Lung (tissue), 12 donors: ENCODE results near the gene KCNMA1. TPM values are rescaled to one million over a fixed set of nuclear protein-coding genes. Genes with fewer than 3 reads are reported as not detected.

Experiments
- ATAC-seq: fragments of 200-7000 bp; cut with Tn5 transposase; one replicate; pipeline ENCODE4 v1.9.1; 2020; ENCODE audit warnings: moderate number of reproducible peaks; ENCODE audit not compliant: insufficient read depth, low FRiP score
- DNase-seq, 3 donors: peaks; one replicate each; pipeline ENCODE4 v3.0.0-alpha.2; 2013 to 2017
- H3K27ac ChIP-seq, 2 donors: one replicate each; pipeline ENCODE4 v1.5.1; 2013; ENCODE audit warnings: mild to moderate bottlenecking in 2 of 2, moderate library complexity in 2 of 2, control low read depth in 1 of 2, inconsistent platforms in 1 of 2, low read depth in 1 of 2, low read length in 1 of 2
- H3K27me3 ChIP-seq, 3 donors: one replicate each; pipeline ENCODE4 v1.5.1; 2013; ENCODE audit warnings: low read length in 2 of 3; ENCODE audit not compliant: control insufficient read depth in 3 of 3, insufficient read depth in 3 of 3
- H3K36me3 ChIP-seq, 4 donors: one replicate each; pipeline ENCODE4 v1.5.1; 2013; ENCODE audit warnings: low read length in 4 of 4, mild to moderate bottlenecking in 1 of 4, moderate library complexity in 1 of 4; ENCODE audit not compliant: control insufficient read depth in 4 of 4, insufficient read depth in 4 of 4
- H3K4me1 ChIP-seq, 5 donors: one replicate each; pipeline ENCODE4 v1.5.1; 2013; ENCODE audit warnings: low read length in 5 of 5, mild to moderate bottlenecking in 2 of 5, moderate library complexity in 1 of 5; ENCODE audit not compliant: control insufficient read depth in 5 of 5, insufficient read depth in 5 of 5
- H3K4me3 ChIP-seq: one replicate; pipeline ENCODE4 v1.5.1; 2013; ENCODE audit warnings: mild to moderate bottlenecking, control low read depth, moderate library complexity
- H3K9ac ChIP-seq, 2 donors: one replicate each; pipeline ENCODE4 v1.5.1; 2013; ENCODE audit warnings: low read length in 2 of 2, control low read depth in 1 of 2; ENCODE audit not compliant: insufficient read depth in 1 of 2
- H3K9me3 ChIP-seq, 4 donors: one replicate each; pipeline ENCODE4 v1.5.1; 2013; ENCODE audit warnings: low read length in 3 of 4, mild to moderate bottlenecking in 1 of 4, moderate library complexity in 1 of 4; ENCODE audit not compliant: control insufficient read depth in 4 of 4, insufficient read depth in 3 of 4
- WGBS, 2 donors: extraction: QIAGEN DNeasy Blood & Tissue Kit; methylation state at CpG; one replicate each; pipeline ENCODE4 v1.1.7; 2013; 5-methylcytosine and 5-hydroxymethylcytosine counted together
- polyA plus RNA-seq, 2 donors: library from polyadenylated mRNA; stranded (reverse); fragments of 200-250 nt; gene quantifications; one replicate each; pipeline ENCODE4 v1.2.1, GENCODE V29; 2013
- total RNA-seq, 2 donors: library from RNA; depleted of rRNA in 1 of 2; stranded (reverse); fragments of >200 nt in 1 of 2; gene quantifications; one replicate each; pipeline ENCODE4 v1.2.1, GENCODE V29; 2014 to 2021
- TF ChIP-seq, protein P1 (sequence below): IDR thresholded peaks from 2 replicates; pipeline ENCODE4 v1.5.1; 2012; ENCODE audit warnings: mild to moderate bottlenecking; ENCODE audit errors: control extremely low read depth, extremely low read depth
- donor health status: control.
- donor health status: control.
- donor health status: Bipolar disorder and iron deficiency.
- donor health status: healthy.
- donor health status: DM: yes; HTN: yes; CAD: no.

The KCNMA1 gene
- total and polyA plus RNA-seq, 4 donors: 3.8 to 13.0 (median 5.5) TPM

DNA sequence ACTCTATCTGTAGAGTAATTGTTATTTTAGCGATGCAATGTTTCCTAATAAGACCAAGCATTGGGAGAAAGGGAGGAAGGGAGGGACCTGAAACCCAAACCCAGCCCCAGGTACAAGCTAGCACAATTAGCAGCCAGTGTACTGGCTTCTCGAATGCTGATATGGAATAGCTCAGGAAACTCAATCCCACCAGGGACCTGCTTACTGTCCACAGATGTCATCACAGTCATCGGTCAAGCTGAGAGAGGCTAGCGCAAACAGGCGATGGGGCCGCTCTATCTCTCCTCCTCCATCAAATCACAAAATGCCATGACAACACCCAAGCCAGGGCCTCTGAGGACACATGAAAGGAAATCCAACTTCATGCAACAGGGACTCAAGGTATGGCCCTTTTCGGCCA lies 192.1 kb downstream of the KCNMA1 start:
- TF ChIP-seq, protein P1, sequence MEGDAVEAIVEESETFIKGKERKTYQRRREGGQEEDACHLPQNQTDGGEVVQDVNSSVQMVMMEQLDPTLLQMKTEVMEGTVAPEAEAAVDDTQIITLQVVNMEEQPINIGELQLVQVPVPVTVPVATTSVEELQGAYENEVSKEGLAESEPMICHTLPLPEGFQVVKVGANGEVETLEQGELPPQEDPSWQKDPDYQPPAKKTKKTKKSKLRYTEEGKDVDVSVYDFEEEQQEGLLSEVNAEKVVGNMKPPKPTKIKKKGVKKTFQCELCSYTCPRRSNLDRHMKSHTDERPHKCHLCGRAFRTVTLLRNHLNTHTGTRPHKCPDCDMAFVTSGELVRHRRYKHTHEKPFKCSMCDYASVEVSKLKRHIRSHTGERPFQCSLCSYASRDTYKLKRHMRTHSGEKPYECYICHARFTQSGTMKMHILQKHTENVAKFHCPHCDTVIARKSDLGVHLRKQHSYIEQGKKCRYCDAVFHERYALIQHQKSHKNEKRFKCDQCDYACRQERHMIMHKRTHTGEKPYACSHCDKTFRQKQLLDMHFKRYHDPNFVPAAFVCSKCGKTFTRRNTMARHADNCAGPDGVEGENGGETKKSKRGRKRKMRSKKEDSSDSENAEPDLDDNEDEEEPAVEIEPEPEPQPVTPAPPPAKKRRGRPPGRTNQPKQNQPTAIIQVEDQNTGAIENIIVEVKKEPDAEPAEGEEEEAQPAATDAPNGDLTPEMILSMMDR: no peak
- DNase-seq (no peak), ATAC-seq (no peak)
- Histone ChIP-seq H3K27ac (no peak overlapping the region), H3K27me3 (no peaks in the 10 kb centered on the region), H3K36me3 (no peaks in the 10 kb centered on the region), H3K4me3 (no peak overlapping the region), H3K9me3 (no peaks in the 10 kb centered on the region), H3K4me1 (no peaks in the 10 kb centered on the region), H3K9ac (no peak overlapping the region)
- WGBS, 2 donors: 92 to 96% methylated on average over 7 of the region's 7 CpGs

DNA sequence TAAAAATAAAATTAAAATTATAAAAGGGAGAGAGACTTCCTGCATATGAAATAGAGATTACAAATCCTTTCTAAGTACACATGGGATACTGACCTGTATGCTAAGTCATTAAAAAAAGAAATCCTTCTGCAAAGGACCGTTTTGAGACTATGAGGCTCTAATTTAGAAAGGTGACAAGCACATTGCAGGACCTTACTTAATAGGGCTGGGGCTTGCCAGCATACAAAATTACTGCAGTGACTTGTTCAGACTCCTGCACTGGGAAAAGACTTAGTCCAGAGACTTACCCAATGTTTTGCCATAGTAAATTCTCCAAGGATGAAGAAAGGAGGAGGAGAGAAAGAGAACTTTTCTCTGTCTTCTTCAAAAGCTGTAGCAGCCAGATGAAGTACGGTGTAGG lies 193.6 kb downstream of the KCNMA1 start:
- ATAC-seq (no peak), DNase-seq (no peak)
- Histone ChIP-seq H3K36me3 (no peaks in the 10 kb centered on the region), H3K4me3 (no peak overlapping the region), H3K9me3 (no peaks in the 10 kb centered on the region), H3K27ac (no peak overlapping the region), H3K4me1 (no peaks in the 10 kb centered on the region), H3K27me3 (no peaks in the 10 kb centered on the region), H3K9ac (no peak overlapping the region)
- WGBS, 2 donors: 68 to 76% methylated on average over 2 of the region's 2 CpGs
- TF ChIP-seq, protein P1: no peak

DNA sequence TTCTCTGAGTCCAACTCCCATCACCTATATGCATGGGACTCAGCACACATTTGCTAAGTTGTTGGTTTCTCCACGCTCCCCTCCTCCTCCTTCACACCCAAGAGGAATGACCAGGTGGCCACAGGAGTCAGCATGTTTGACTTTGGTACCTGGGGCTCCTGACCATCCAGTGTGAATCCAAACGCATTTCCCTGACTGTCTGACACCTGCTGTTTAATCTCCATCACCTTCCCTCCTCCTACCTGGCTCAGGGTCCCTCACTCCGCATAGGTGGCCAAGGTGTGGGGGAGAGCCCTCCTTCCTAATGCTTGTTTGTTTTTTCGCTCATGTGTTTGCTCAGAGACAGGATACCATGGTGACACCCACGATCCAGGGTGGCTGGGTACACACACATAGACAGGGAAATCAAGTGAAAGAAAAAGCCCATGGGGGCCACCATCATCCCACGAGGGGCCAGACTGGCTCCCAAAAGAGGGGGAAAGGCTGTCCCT lies 194.9 kb downstream of the KCNMA1 start:
- Histone ChIP-seq H3K4me1 (no peaks in the 10 kb centered on the region), H3K9ac (no peak overlapping the region), H3K4me3 (no peak overlapping the region), H3K27ac (no peak overlapping the region), H3K9me3 (no peaks in the 10 kb centered on the region), H3K27me3 (no peaks in the 10 kb centered on the region), H3K36me3 (no peaks in the 10 kb centered on the region)
- no peak for DNase-seq
- ATAC-seq: no peak
- WGBS, 2 donors: 75 to 76% methylated on average over 6 of the region's 6 CpGs
- TF ChIP-seq, protein P1: no peak
